Panc1 (cell line): ENCODE data around the gene ADAR. TPM values are rescaled to one million over a fixed set of nuclear protein-coding genes. Genes with fewer than 3 reads are reported as not detected.

Experiments
- ATAC-seq: fragments of 200-7000 bp; cut with Tn5 transposase; 2 replicates; pipeline ENCODE4 v1.9.1; 2020; ENCODE audit warnings: mild to moderate bottlenecking, moderate library complexity
- BruUV-seq: library from RNA; stranded (reverse); fragments of 400-500 nt; replicated peaks from 2 replicates; lab custom pipeline; 2021; lab: Mats Ljungman, UMichigan
- CTCF ChIA-PET: fragments of 300-600 bp; sonication (Branson Sonifier 250); formaldehyde crosslinking; loops from one replicate; lab custom pipeline; 2022; ENCODE audit warnings: antibody characterized with exemption; lab: Charles Lee
- POLR2A ChIA-PET: fragments of 300-600 bp; sonication (Branson Sonifier 250); formaldehyde crosslinking; loops from one replicate; lab custom pipeline; 2022; ENCODE audit warnings: antibody characterized with exemption; lab: Charles Lee
- DNase-seq: peaks from one replicate; pipeline ENCODE4 v3.0.0-alpha.2; 2010; ENCODE audit warnings: low read depth, low spot score
- H3K27ac ChIP-seq: 2 replicates; pipeline ENCODE4 v1.5.1; 2011; ENCODE audit warnings: mild to moderate bottlenecking, low read length, inconsistent platforms
- H3K27me3 ChIP-seq: fragments of 200-500 bp; sonication (Bioruptor generic); 2 replicates; pipeline ENCODE4 v1.6.0; 2014; ENCODE audit warnings: low read length, inconsistent platforms; ENCODE audit not compliant: control insufficient read depth, insufficient read depth
- H3K36me3 ChIP-seq: fragments of 200-500 bp; sonication (Bioruptor generic); 2 replicates; pipeline ENCODE4 v1.5.1; 2014; ENCODE audit warnings: inconsistent platforms, mild to moderate bottlenecking, low read length, moderate library complexity; ENCODE audit not compliant: control insufficient read depth, insufficient read depth
- H3K4me1 ChIP-seq: 2 replicates; pipeline ENCODE4 v1.5.1; 2011; ENCODE audit warnings: inconsistent platforms, mild to moderate bottlenecking, low read length, moderate library complexity; ENCODE audit not compliant: control insufficient read depth, insufficient read depth
- H3K4me3 ChIP-seq, 2 experiments: 2 replicates each; pipeline ENCODE4 v1.5.1; 2011 to 2012; ENCODE audit warnings: low read depth in 2 of 2, low read length in 2 of 2, mild to moderate bottlenecking in 2 of 2, inconsistent platforms in 1 of 2, moderate library complexity in 1 of 2
- H3K9me3 ChIP-seq: fragments of 200-500 bp; sonication (Bioruptor generic); 2 replicates; pipeline ENCODE4 v1.5.1; 2014; ENCODE audit warnings: low read depth, mild to moderate bottlenecking, inconsistent platforms, low read length, moderate library complexity; ENCODE audit not compliant: control insufficient read depth, insufficient read depth
- CTCF ChIP-seq: fragments of 450-650 bp; IDR thresholded peaks from 2 replicates; pipeline ENCODE4 v1.5.1; 2017; ENCODE audit warnings: mild to moderate bottlenecking
- POLR2AphosphoS5 ChIP-seq: IDR thresholded peaks from 2 replicates; pipeline ENCODE4 v1.6.1; 2012; ENCODE audit warnings: mild to moderate bottlenecking, low read depth, low read length, moderate library complexity
- REST ChIP-seq, 2 experiments: IDR thresholded peaks; 2 replicates each; pipeline ENCODE4 v1.6.1; 2011 to 2012; ENCODE audit warnings: low read depth in 2 of 2, control low read depth in 1 of 2, low read length in 1 of 2, mild to moderate bottlenecking in 1 of 2, moderate library complexity in 1 of 2; ENCODE audit not compliant: insufficient read depth in 1 of 2
- SIN3A ChIP-seq: IDR thresholded peaks from 2 replicates; pipeline ENCODE4 v1.6.1; 2012; ENCODE audit warnings: low read depth, mild to moderate bottlenecking, low read length, moderate library complexity, borderline replicate concordance; ENCODE audit not compliant: insufficient read depth
- TCF7L2 ChIP-seq: IDR thresholded peaks from 2 replicates; pipeline ENCODE4 v1.6.1; 2011; ENCODE audit warnings: mild to moderate bottlenecking, low read depth, low read length, inconsistent platforms
- in situ Hi-C: cut with HindIII; loops from 2 replicates; pipeline ENCODE4 v1.10.0; 2016; ENCODE audit warnings: low sequenced_read_pairs, low pct_unique_long_range_greater_than_20kb
- intact Hi-C: fragments of 100-400 bp; cut with micrococcal nuclease; formaldehyde crosslinking; loops from one replicate; pipeline ENCODE4 v1.10.0; 2022; ENCODE audit not compliant: unreplicated experiment
- total RNA-seq: library from RNA; stranded (reverse); gene quantifications from one replicate; pipeline ENCODE4 v1.2.1, GENCODE V29; 2021; ENCODE audit not compliant: unreplicated experiment

The ADAR gene
- total RNA-seq, 1 experiment from 2014 or later, result 136 TPM

GRCh38 chr1:154552036-154552435 lies 56.0 kb downstream of the ADAR start:
- Histone ChIP-seq H3K4me3 (no peak overlapping the region), H3K9me3 (no peaks in the 10 kb centered on the region), H3K27me3 (no peaks in the 10 kb centered on the region), H3K27ac (no peak overlapping the region), H3K36me3 (peaks cover 35% of the 10 kb centered on the region), H3K4me1 (peaks cover 23% of the 10 kb centered on the region)
- intact Hi-C loops (no loop called here), in situ Hi-C loops (no loop called here)
- no peak for ATAC-seq
- TF ChIP-seq SIN3A, result no peak
- no peak for TF ChIP-seq CTCF
- TF ChIP-seq POLR2AphosphoS5, result no peak
- no peak for TF ChIP-seq TCF7L2
- no peak for TF ChIP-seq REST (IDR thresholded peaks at IDR 0.05; ENCODE audit: insufficient read depth in 1 of 2, low read depth in 2 of 2, low read length in 1 of 2)
- BruUV-seq, result no TSS peak
- POLR2A ChIA-PET, result no interaction called here
- CTCF ChIA-PET, result no interaction called here
- DNase-seq, result no peak

DNA sequence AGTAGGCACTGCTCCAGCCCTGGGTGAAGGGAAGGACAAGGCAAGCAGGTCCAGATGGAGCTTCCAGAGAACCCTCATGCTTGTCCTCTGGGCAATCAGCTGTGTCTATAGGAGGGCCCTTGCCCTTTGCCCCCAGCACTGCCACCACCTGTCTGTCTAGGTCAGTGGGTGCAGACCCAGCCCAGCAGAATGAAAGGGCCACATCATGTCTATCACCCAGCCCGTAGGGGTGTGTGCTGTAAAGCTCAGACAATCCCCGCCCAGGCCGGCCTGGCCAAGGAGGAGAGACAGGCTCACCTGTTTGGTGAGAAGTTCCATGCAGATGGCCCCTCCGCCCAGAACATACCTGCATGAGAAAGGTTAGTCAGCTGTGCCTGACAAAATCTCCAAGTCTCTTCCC lies 56.5 kb downstream of the ADAR start:
- in situ Hi-C loops, result no loop called here
- intact Hi-C loops, result no loop called here

DNA sequence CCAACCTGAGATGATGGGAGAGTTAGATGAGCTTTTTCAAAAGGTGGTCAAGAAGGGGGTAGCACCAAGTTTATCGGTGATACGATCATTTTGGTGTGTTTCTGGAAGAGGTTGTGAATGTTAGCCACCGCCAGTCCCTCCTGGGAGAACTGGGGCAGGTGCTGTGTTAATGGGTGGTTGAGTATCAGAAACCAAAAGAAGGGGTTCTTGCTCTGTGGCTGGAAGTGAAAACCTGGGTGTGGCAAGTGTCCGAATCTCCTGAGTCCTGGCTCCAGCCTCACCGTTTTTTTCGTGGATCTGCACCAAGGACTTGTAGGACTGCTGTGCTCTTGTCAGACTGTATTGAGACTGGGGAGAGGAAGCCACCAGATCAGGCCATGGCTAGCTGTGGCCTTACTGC lies 57.3 kb downstream of the ADAR start:
- no peaks in the 10 kb centered on the region for H3K27me3 ChIP-seq
- H3K4me1 ChIP-seq, result peaks cover 17% of the 10 kb centered on the region
- H3K4me3 ChIP-seq, result no peak overlapping the region
- DNase-seq, result no peak
- peaks cover 33% of the 10 kb centered on the region for H3K36me3 ChIP-seq
- POLR2A ChIA-PET, result no interaction called here
- CTCF ChIA-PET, result no interaction called here
- no TSS peak for BruUV-seq
- ATAC-seq, result no peak
- no peaks in the 10 kb centered on the region for H3K9me3 ChIP-seq
- intact Hi-C loops (no loop called here), in situ Hi-C loops (no loop called here)
- no peak overlapping the region for H3K27ac ChIP-seq
- TF ChIP-seq CTCF, result no peak
- TF ChIP-seq SIN3A, result no peak
- TF ChIP-seq REST (IDR thresholded peaks at IDR 0.05; ENCODE audit: insufficient read depth in 1 of 2, low read depth in 2 of 2, low read length in 1 of 2), result no peak
- TF ChIP-seq TCF7L2, result no peak
- no peak for TF ChIP-seq POLR2AphosphoS5

More for the DNA sequence above, 56.5 kb downstream of the ADAR start:
- no peak for TF ChIP-seq TCF7L2
- Histone ChIP-seq H3K36me3 (peaks cover 35% of the 10 kb centered on the region), H3K4me1 (peaks cover 22% of the 10 kb centered on the region), H3K9me3 (no peaks in the 10 kb centered on the region), H3K27ac (no peak overlapping the region), H3K4me3 (no peak overlapping the region), H3K27me3 (no peaks in the 10 kb centered on the region)
- DNase-seq (no peak), ATAC-seq (no peak)
- no TSS peak for BruUV-seq
- ChIA-PET POLR2A (no interaction called here), CTCF (no interaction called here)
